ENCODE results near the gene ARHGEF9. TPM values are rescaled to one million over a fixed set of nuclear protein-coding genes. Genes with fewer than 3 reads are reported as not detected.

Gene ARHGEF9
- total RNA-seq, 2 donors from 2014 or later: 29.3 to 40.8 TPM

DNA sequence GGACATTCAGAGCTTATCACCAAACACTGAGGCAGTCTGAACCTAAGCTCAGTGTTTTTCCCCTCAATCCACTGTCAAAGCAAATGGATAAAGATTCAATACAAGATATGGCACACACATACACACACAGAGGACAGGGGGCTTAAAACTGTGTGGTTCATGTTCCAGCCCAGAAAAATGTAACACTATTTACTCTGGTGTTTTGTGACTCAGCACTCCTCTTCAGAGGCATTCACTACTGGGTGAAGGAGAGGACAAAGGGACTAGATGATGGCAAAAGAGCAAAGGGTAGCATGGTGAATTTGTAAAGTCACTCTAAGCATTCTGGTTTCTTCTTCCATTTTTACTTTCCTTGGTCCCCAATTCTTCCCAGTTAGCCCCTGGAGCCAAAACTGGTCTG is 120.3 kb downstream of the ARHGEF9 start:
- H3K9ac ChIP-seq (ENCODE audit: low read depth in 2 of 2, low read length in 2 of 2): no peak overlapping the region
- H3K9me3 ChIP-seq: no peaks in the 10 kb centered on the region
- TF ChIP-seq, protein P1, sequence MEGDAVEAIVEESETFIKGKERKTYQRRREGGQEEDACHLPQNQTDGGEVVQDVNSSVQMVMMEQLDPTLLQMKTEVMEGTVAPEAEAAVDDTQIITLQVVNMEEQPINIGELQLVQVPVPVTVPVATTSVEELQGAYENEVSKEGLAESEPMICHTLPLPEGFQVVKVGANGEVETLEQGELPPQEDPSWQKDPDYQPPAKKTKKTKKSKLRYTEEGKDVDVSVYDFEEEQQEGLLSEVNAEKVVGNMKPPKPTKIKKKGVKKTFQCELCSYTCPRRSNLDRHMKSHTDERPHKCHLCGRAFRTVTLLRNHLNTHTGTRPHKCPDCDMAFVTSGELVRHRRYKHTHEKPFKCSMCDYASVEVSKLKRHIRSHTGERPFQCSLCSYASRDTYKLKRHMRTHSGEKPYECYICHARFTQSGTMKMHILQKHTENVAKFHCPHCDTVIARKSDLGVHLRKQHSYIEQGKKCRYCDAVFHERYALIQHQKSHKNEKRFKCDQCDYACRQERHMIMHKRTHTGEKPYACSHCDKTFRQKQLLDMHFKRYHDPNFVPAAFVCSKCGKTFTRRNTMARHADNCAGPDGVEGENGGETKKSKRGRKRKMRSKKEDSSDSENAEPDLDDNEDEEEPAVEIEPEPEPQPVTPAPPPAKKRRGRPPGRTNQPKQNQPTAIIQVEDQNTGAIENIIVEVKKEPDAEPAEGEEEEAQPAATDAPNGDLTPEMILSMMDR (IDR thresholded peaks at IDR 0.05): no peak
- no peaks in the 10 kb centered on the region for H3K4me1 ChIP-seq
- H3K4me3 ChIP-seq: no peak overlapping the region
- H3K27ac ChIP-seq: no peak overlapping the region
- H3K27me3 ChIP-seq: no peaks in the 10 kb centered on the region
- H3K36me3 ChIP-seq: no peaks in the 10 kb centered on the region
- intact Hi-C loops (cut with DNase I): no loop called here
- DNase-seq: no peak

DNA sequence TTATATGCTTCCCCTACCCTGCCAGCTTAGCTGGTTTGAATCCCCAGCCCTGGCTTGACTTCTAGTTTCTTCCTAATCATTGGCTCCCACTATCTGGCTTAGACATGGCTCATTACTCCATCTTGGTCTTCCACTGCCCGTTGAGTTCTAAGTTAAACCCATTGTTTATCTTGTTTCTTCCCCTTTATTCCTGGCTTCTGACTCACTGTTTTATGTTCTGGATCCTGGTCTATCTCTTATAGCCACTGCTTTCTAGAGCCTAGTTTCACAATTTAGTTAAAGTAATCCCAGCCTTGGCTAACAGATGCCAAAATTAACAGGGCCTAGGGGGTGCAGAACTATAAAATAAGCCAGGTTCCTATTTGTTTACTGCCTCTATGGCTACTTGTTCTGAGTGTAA is 120.9 kb downstream of the ARHGEF9 start:
- intact Hi-C loops (cut with DNase I): no loop called here
- H3K9me3 ChIP-seq: no peaks in the 10 kb centered on the region

DNA sequence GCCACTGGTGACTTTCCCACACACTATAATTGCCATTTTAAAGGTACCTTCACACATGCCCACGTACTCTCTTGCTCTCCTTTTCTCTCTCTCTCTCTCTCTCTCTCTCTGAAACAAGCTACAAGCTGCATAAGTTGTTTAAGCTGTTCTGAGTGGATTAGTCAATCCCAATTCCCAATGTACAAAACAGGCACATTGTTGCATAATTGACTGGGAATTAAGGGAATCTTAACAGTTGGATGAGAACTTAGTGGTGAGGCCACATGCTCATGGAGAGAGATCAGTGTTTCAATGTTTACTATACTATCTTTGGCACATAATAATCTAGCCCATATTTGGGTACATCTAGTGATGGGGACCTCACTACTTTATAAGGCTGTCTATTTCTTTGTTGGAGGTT is 123.3 kb downstream of the ARHGEF9 start:
- H3K9ac ChIP-seq (ENCODE audit: low read depth in 2 of 2, low read length in 2 of 2): no peak overlapping the region
- H3K4me3 ChIP-seq: no peak overlapping the region
- no peak overlapping the region for H3K27ac ChIP-seq
- no peak for DNase-seq
- H3K36me3 ChIP-seq: no peaks in the 10 kb centered on the region
- TF ChIP-seq, protein P1 (IDR thresholded peaks at IDR 0.05): no peak
- no peaks in the 10 kb centered on the region for H3K4me1 ChIP-seq
- H3K9me3 ChIP-seq: no peaks in the 10 kb centered on the region
- H3K27me3 ChIP-seq: no peaks in the 10 kb centered on the region
- intact Hi-C loops (cut with DNase I): no loop called here

More for the DNA sequence above, 120.9 kb downstream of the ARHGEF9 start:
- TF ChIP-seq, protein P1 (IDR thresholded peaks at IDR 0.05): no peak
- Histone ChIP-seq H3K36me3 (no peaks in the 10 kb centered on the region), H3K27me3 (no peaks in the 10 kb centered on the region), H3K4me3 (no peak overlapping the region), H3K9ac (ENCODE audit: low read depth in 2 of 2, low read length in 2 of 2) (no peak overlapping the region), H3K27ac (no peak overlapping the region), H3K4me1 (no peaks in the 10 kb centered on the region)
- no peak for DNase-seq

DNA sequence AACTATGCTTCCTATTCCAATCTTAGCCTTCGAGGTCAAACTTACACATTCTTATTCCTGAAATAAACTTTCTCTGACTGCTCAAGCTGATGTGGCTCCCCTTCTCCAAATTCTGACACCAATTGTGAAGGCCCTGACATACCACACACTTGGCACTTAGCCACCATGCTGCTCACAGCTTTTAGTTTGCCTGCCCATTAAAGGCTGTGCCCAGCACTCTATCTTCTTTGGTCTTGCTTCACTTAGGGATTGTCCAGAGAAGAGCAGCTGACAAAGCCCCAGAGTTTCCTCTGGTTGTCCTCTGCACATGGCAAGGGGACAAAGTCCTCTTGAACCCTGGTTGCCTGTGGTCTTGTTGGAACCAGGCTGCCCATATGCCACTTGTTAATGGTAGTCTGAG is 126.1 kb downstream of the ARHGEF9 start:
- intact Hi-C loops (cut with DNase I): no loop called here
- Histone ChIP-seq H3K27ac (no peak overlapping the region), H3K9ac (ENCODE audit: low read depth in 2 of 2, low read length in 2 of 2) (no peak overlapping the region), H3K4me3 (no peak overlapping the region), H3K4me1 (no peaks in the 10 kb centered on the region), H3K9me3 (no peaks in the 10 kb centered on the region), H3K27me3 (no peaks in the 10 kb centered on the region), H3K36me3 (no peaks in the 10 kb centered on the region)
- DNase-seq: no peak
- TF ChIP-seq, protein P1 (IDR thresholded peaks at IDR 0.05): no peak

DNA sequence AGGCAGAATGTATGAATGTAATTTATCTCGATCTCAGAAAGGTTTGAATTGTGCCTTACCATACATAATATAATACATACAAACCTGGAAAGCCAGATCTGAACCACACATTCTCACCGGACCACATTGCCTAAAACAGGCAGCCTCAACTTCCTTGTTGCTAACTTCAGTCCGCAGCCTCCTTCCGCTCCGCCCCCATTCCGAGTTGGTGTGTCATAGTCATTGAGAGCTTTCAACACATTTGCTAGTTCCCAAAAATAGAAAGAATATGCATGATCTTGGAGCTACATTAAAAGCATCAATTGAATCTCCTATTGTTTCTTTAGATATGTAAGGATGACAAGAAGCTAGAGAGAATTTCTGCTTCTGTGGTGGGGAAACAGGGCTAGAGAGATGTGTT is 127.2 kb downstream of the ARHGEF9 start:
- no peak for DNase-seq
- no peak overlapping the region for H3K9ac ChIP-seq (ENCODE audit: low read depth in 2 of 2, low read length in 2 of 2)
- intact Hi-C loops (cut with DNase I): no loop called here
- no peaks in the 10 kb centered on the region for H3K4me1 ChIP-seq
- no peaks in the 10 kb centered on the region for H3K27me3 ChIP-seq
- H3K4me3 ChIP-seq: no peak overlapping the region
- H3K27ac ChIP-seq: no peak overlapping the region
- TF ChIP-seq, protein P1 (IDR thresholded peaks at IDR 0.05): no peak
- H3K36me3 ChIP-seq: no peaks in the 10 kb centered on the region
- no peaks in the 10 kb centered on the region for H3K9me3 ChIP-seq
